OCI-LY7 (cell line): ENCODE data around the gene FBXO5. TPM values are rescaled to one million over a fixed set of nuclear protein-coding genes. Genes with fewer than 3 reads are reported as not detected.

Experiments used
- BruUV-seq: library from RNA; stranded (reverse); fragments of 400-500 nt; replicated peaks from 2 replicates; lab custom pipeline; 2021; lab: Mats Ljungman, UMichigan
- CTCF ChIA-PET: fragments of 300-600 bp; sonication (Branson Sonifier 250); formaldehyde crosslinking; loops from one replicate; lab custom pipeline; 2022; ENCODE audit warnings: antibody characterized with exemption; ENCODE audit not compliant: unreplicated experiment; lab: Charles Lee
- POLR2A ChIA-PET: fragments of 300-600 bp; sonication (Branson Sonifier 250); formaldehyde crosslinking; loops from one replicate; lab custom pipeline; 2022; ENCODE audit warnings: antibody characterized with exemption; lab: Charles Lee
- DNase-seq: peaks from one replicate; pipeline ENCODE4 v3.0.0-alpha.2; 2015; ENCODE audit warnings: low spot score
- H2AFZ ChIP-seq: fragments of 200-600 bp; sonication (generic), shearing (Covaris generic); 2 replicates; pipeline ENCODE4 v1.6.1; 2014; ENCODE audit warnings: mild to moderate bottlenecking, antibody characterized with exemption, low read length, moderate library complexity
- H3K27ac ChIP-seq: fragments of 200-600 bp; sonication (generic); 2 replicates; pipeline ENCODE4 v1.5.1; 2014; ENCODE audit warnings: mixed run types, low read depth, mild to moderate bottlenecking, moderate library complexity, low read length, inconsistent platforms; ENCODE audit not compliant: poor library complexity, severe bottlenecking
- H3K36me3 ChIP-seq: fragments of 200-600 bp; sonication (generic); 2 replicates; pipeline ENCODE4 v1.6.1; 2014; ENCODE audit warnings: mild to moderate bottlenecking, antibody characterized with exemption, low read length, moderate library complexity, mixed read lengths; ENCODE audit not compliant: insufficient read depth
- H3K4me1 ChIP-seq: fragments of 200-600 bp; sonication (generic); 2 replicates; pipeline ENCODE4 v1.5.1; 2014; ENCODE audit warnings: mild to moderate bottlenecking, low read length; ENCODE audit not compliant: insufficient read depth, poor library complexity, severe bottlenecking
- H3K4me2 ChIP-seq: fragments of 200-600 bp; sonication (generic); 2 replicates; pipeline ENCODE4 v1.6.1; 2014; ENCODE audit warnings: mild to moderate bottlenecking, low read length
- H3K4me3 ChIP-seq: fragments of 200-600 bp; sonication (generic); 2 replicates; pipeline ENCODE4 v1.5.1; 2014; ENCODE audit warnings: mild to moderate bottlenecking, low read depth, low read length; ENCODE audit not compliant: poor library complexity, severe bottlenecking
- H3K79me2 ChIP-seq: fragments of 200-600 bp; sonication (generic); 2 replicates; pipeline ENCODE4 v1.6.1; 2016; ENCODE audit warnings: low read depth, mild to moderate bottlenecking, low read length, moderate library complexity, mixed read lengths; ENCODE audit not compliant: insufficient read depth
- H3K9me2 ChIP-seq: fragments of 200-600 bp; sonication (generic); 2 replicates; pipeline ENCODE4 v1.6.1; 2016; ENCODE audit warnings: mild to moderate bottlenecking, low read length, mixed read lengths; ENCODE audit not compliant: insufficient read depth
- H3K9me3 ChIP-seq: fragments of 200-600 bp; sonication (generic); 2 replicates; pipeline ENCODE4 v1.6.1; 2014; ENCODE audit warnings: mild to moderate bottlenecking, mixed run types, low read length, mixed read lengths
- H4K20me1 ChIP-seq: fragments of 200-600 bp; sonication (generic); 2 replicates; pipeline ENCODE4 v1.6.1; 2014; ENCODE audit warnings: mild to moderate bottlenecking, antibody characterized with exemption, low read length, moderate library complexity, mixed read lengths; ENCODE audit not compliant: insufficient read depth
- CTCF ChIP-seq: fragments of 200-600 bp; sonication (generic); conservative IDR thresholded peaks from 2 replicates; pipeline ENCODE4 v1.5.1; 2014; ENCODE audit warnings: mild to moderate bottlenecking, antibody characterized with exemption, low read length, moderate library complexity, mixed read lengths
- EZH2phosphoT487 ChIP-seq: fragments of 200-600 bp; sonication (generic); IDR thresholded peaks from 2 replicates; pipeline ENCODE4 v1.6.1; 2018; ENCODE audit warnings: low read depth, borderline replicate concordance, mild to moderate bottlenecking, mixed run types, antibody characterized with exemption, low read length, moderate library complexity, mixed read lengths
- intact Hi-C: fragments of 100-400 bp; cut with micrococcal nuclease; formaldehyde crosslinking; loops from one replicate; pipeline ENCODE4 v1.10.0; 2022; ENCODE audit not compliant: unreplicated experiment
- small RNA-seq: library from RNA; depleted of rRNA; stranded (forward); fragments of <200 nt; gene quantifications from one replicate; pipeline ENCODE3, GENCODE V24; 2014
- total RNA-seq, 2 experiments: library from RNA; depleted of rRNA in 1 of 2; stranded (reverse); fragments of >200 nt in 1 of 2; shearing (Covaris generic) in 1 of 2; gene quantifications; 2 replicates each; pipeline ENCODE4 v1.2.3, GENCODE V29; 2014 to 2022

FBXO5 gene
- total RNA-seq, 2 experiments from 2014 or later = 53.2 to 68.0 TPM

GRCh38 chr6:152932865-152933264 lies 50.0 kb downstream of the FBXO5 start:
- CTCF ChIA-PET = no interaction called here
- intact Hi-C loops = no loop called here
- TF ChIP-seq EZH2phosphoT487 (no peak), CTCF (no peak)

GRCh38 chr6:152922706-152923105 lies 60.1 kb downstream of the FBXO5 start:
- intact Hi-C loops = no loop called here
- Histone ChIP-seq H2AFZ (no peak overlapping the region), H3K9me2 (no peaks in the 10 kb centered on the region), H3K9me3 (no peaks in the 10 kb centered on the region), H3K4me1 (no peaks in the 10 kb centered on the region), H3K27ac (no peak overlapping the region), H3K79me2 (no peaks in the 10 kb centered on the region), H3K4me3 (no peak overlapping the region), H4K20me1 (no peaks in the 10 kb centered on the region), H3K4me2 (no peak overlapping the region), H3K36me3 (no peaks in the 10 kb centered on the region)
- DNase-seq = no peak
- BruUV-seq = no TSS peak
- ChIA-PET POLR2A (interaction anchor here (0.7 kb wide), 1 partner anchor 629 kb away, joined by 7 read pairs; no protein-coding TSS in a partner anchor), CTCF (no interaction called here)
- TF ChIP-seq EZH2phosphoT487 = no peak
- TF ChIP-seq CTCF = no peak

More at GRCh38 chr6:152932865-152933264, 50.0 kb downstream of the FBXO5 start:
- Histone ChIP-seq H2AFZ (no peak overlapping the region), H3K79me2 (no peaks in the 10 kb centered on the region), H3K27ac (no peak overlapping the region), H3K4me3 (no peak overlapping the region), H3K9me3 (no peaks in the 10 kb centered on the region), H3K4me1 (no peaks in the 10 kb centered on the region), H3K36me3 (no peaks in the 10 kb centered on the region), H3K9me2 (no peaks in the 10 kb centered on the region), H3K4me2 (no peak overlapping the region), H4K20me1 (no peaks in the 10 kb centered on the region)
- no TSS peak for BruUV-seq
- POLR2A ChIA-PET = interaction anchor here (0.5 kb wide), 1 partner anchor 547 kb away, joined by 3 read pairs; no protein-coding TSS in a partner anchor
- DNase-seq = no peak

Small RNAs within 50 kb of the gene (small RNA-seq; reads per million reads assigned to genes)
- not detected for gene AL080276.1

Other genes with a start within 250 kb of the FBXO5 start
- not detected in 2 replicates for gene VIP, start 232.2 kb downstream of the FBXO5 start, total RNA-seq (2014; rRNA removed; shearing (Covaris generic))
- not detected in 2 replicates for gene VIP, start 232.2 kb downstream of the FBXO5 start, total RNA-seq (2022)
- 10.4 and 11.0 TPM in 2 replicates for gene MTRF1L, start 19.7 kb upstream of the FBXO5 start, total RNA-seq (2014; rRNA removed; shearing (Covaris generic))
- 14.0 and 19.2 TPM in 2 replicates for gene MTRF1L, start 19.7 kb upstream of the FBXO5 start, total RNA-seq (2022)
- 0.03 TPM in 1 of 2 replicates, not detected in the other for gene RGS17, start 148.2 kb upstream of the FBXO5 start, total RNA-seq (2014; rRNA removed; shearing (Covaris generic))
- not detected in 2 replicates for gene RGS17, start 148.2 kb upstream of the FBXO5 start, total RNA-seq (2022)